OCI-LY3 (cell line): ENCODE measurements around the gene SNAP47.

ENCODE experiments used
- H2AFZ ChIP-seq: fragments of 200-600, 300-600 bp; shearing (Covaris generic); 2 replicates; pipeline ENCODE4 v1.6.0; 2014; ENCODE audit warnings: antibody characterized with exemption, low read depth, low read length
- H3K27ac ChIP-seq: fragments of 200-600, 300-600 bp; sonication (generic); 2 replicates; pipeline ENCODE4 v1.5.1; 2014; ENCODE audit warnings: mild to moderate bottlenecking, low read length, moderate library complexity, mixed read lengths
- H3K27me3 ChIP-seq: fragments of 200-600, 300-600 bp; sonication (generic); 2 replicates; pipeline ENCODE4 v1.6.1; 2014; ENCODE audit warnings: low read depth, low read length, mixed read lengths
- H3K36me3 ChIP-seq: fragments of 200-600, 300-600 bp; sonication (generic); replicated peaks from 2 replicates; pipeline ENCODE3; 2014; ENCODE audit warnings: low read depth, low read length, mixed read lengths
- H3K4me1 ChIP-seq: fragments of 300-600, 200-600 bp; sonication (generic); 2 replicates; pipeline ENCODE4 v1.6.1; 2014; ENCODE audit warnings: low read length, mixed read lengths
- H3K4me2 ChIP-seq: fragments of 200-600, 300-600 bp; sonication (generic); 2 replicates; pipeline ENCODE4 v1.6.1; 2014; ENCODE audit warnings: low read length, mixed read lengths
- H3K4me3 ChIP-seq: fragments of 300-600, 200-600 bp; sonication (generic); 2 replicates; pipeline ENCODE4 v1.5.1; 2014; ENCODE audit warnings: antibody characterized with exemption, mild to moderate bottlenecking, low read length, moderate library complexity
- H3K79me2 ChIP-seq: fragments of 300-600, 200-600 bp; shearing (Covaris generic); 2 replicates; pipeline ENCODE4 v1.6.1; 2014; ENCODE audit warnings: mild to moderate bottlenecking, low read length, mixed read lengths
- H3K9ac ChIP-seq: fragments of 300-600, 200-600 bp; shearing (Covaris generic); 2 replicates; pipeline ENCODE4 v1.6.0; 2014; ENCODE audit warnings: mild to moderate bottlenecking, low read length, moderate library complexity
- H3K9me3 ChIP-seq: fragments of 200-600, 300-600 bp; shearing (Covaris generic); 2 replicates; pipeline ENCODE4 v1.6.1; 2014; ENCODE audit warnings: low read length, mixed read lengths; ENCODE audit not compliant: insufficient read depth
- H4K20me1 ChIP-seq: fragments of 200-600, 300-600 bp; sonication (generic); 2 replicates; pipeline ENCODE4 v1.6.1; 2016; ENCODE audit warnings: low read length, mixed read lengths; ENCODE audit not compliant: insufficient read depth
- EZH2phosphoT487 ChIP-seq: fragments of 200-600 bp; shearing (Covaris generic); IDR thresholded peaks from 2 replicates; pipeline ENCODE4 v1.6.1; 2018; ENCODE audit warnings: antibody characterized with exemption, mixed run types, low read depth
- TF ChIP-seq, protein P1 (sequence below): fragments of 200-600, 300-600 bp; sonication (generic); IDR thresholded peaks from 2 replicates; pipeline ENCODE4 v1.5.1; 2014; ENCODE audit warnings: antibody characterized with exemption, low read length, low read depth

SNAP47 gene

DNA sequence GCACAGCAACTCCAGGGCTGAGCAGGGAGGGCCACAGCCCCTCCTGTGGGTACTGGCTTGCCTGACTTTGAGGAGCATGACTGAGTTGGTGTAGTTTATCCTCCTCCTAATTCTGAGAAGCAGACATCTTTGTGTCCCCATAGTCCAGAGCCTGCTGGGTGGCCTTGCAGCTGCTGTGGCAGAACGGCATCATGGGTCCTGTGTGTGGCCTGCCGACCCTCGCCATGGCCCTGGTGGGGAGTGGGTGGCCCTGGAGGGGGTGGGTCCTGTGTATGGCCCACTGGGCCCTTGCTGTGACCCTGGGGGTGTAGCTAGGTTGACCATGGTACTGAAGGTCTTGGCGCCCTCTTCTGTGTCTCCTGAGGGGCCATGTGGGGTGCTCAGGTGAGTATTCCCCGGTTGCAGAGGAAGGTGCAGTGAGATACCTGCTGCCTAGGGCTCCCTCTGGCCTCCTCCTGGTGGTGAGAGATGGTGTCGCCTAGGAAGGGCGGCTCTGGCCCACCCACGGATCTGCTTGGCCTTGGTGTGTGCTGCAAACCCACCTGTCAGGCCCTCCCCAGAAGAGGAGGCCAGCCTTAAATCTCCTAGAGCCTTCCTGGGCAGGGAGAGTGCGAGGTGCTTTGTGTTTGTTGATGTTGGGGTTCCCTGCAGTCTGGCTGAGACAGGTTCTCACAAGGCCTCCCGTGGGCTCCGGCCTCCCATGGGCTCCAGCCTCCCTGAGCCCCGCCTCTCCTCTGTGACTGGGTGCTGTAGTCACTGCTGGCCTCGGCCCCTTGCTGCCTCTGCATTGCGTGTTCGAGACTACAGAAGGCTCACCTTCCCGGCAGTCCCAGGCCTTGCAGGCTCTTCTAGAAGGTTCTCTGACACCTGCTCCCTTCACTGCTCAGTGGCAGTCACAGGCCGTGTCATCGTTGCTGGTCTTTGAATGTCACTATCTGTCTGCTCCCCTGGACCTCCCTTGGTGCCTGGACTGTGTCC lies 7.8 kb downstream of the SNAP47 start:
- peaks cover 37% of the 10 kb centered on the region for H3K36me3 ChIP-seq
- H3K27ac ChIP-seq = no peak overlapping the region
- H3K4me2 ChIP-seq = no peak overlapping the region
- H3K9ac ChIP-seq = no peak overlapping the region
- H4K20me1 ChIP-seq = peaks cover 84% of the 10 kb centered on the region
- TF ChIP-seq, protein P1, sequence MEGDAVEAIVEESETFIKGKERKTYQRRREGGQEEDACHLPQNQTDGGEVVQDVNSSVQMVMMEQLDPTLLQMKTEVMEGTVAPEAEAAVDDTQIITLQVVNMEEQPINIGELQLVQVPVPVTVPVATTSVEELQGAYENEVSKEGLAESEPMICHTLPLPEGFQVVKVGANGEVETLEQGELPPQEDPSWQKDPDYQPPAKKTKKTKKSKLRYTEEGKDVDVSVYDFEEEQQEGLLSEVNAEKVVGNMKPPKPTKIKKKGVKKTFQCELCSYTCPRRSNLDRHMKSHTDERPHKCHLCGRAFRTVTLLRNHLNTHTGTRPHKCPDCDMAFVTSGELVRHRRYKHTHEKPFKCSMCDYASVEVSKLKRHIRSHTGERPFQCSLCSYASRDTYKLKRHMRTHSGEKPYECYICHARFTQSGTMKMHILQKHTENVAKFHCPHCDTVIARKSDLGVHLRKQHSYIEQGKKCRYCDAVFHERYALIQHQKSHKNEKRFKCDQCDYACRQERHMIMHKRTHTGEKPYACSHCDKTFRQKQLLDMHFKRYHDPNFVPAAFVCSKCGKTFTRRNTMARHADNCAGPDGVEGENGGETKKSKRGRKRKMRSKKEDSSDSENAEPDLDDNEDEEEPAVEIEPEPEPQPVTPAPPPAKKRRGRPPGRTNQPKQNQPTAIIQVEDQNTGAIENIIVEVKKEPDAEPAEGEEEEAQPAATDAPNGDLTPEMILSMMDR = no peak
- TF ChIP-seq EZH2phosphoT487 = no peak
- H3K4me3 ChIP-seq = no peak overlapping the region
- no peaks in the 10 kb centered on the region for H3K9me3 ChIP-seq
- H3K79me2 ChIP-seq = peaks cover 99% of the 10 kb centered on the region
- H3K27me3 ChIP-seq = no peaks in the 10 kb centered on the region
- H3K4me1 ChIP-seq = peaks cover 9% of the 10 kb centered on the region
- no peak overlapping the region for H2AFZ ChIP-seq

DNA sequence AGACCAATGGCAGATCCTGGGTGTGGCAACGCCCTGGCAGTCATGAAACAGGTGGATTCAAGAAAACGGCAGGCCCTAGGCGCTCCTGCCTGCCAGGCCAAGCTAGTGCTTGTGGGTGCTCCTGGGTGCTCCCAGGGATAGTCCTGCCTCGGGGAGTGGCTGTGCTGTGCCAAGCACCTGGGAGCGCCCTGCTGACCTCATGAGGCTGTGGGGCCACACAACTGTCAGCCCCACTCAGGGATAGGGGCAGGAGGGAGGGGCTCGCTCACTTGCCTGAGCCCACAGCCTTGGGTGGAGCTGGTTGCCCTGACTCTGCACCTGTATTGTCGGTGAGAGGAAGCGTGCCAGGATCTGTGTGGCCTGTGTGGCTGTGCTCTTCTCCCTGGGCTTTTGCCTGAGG lies 9.4 kb downstream of the SNAP47 start:
- Histone ChIP-seq H3K4me2 (no peak overlapping the region), H3K79me2 (peaks cover 99% of the 10 kb centered on the region), H3K4me3 (no peak overlapping the region), H3K4me1 (peaks cover 9% of the 10 kb centered on the region), H2AFZ (no peak overlapping the region), H3K9ac (no peak overlapping the region), H3K9me3 (no peaks in the 10 kb centered on the region), H3K27ac (no peak overlapping the region), H4K20me1 (peaks cover 77% of the 10 kb centered on the region), H3K36me3 (peaks cover 39% of the 10 kb centered on the region), H3K27me3 (no peaks in the 10 kb centered on the region)
- TF ChIP-seq, protein P1 = no peak
- no peak for TF ChIP-seq EZH2phosphoT487

DNA sequence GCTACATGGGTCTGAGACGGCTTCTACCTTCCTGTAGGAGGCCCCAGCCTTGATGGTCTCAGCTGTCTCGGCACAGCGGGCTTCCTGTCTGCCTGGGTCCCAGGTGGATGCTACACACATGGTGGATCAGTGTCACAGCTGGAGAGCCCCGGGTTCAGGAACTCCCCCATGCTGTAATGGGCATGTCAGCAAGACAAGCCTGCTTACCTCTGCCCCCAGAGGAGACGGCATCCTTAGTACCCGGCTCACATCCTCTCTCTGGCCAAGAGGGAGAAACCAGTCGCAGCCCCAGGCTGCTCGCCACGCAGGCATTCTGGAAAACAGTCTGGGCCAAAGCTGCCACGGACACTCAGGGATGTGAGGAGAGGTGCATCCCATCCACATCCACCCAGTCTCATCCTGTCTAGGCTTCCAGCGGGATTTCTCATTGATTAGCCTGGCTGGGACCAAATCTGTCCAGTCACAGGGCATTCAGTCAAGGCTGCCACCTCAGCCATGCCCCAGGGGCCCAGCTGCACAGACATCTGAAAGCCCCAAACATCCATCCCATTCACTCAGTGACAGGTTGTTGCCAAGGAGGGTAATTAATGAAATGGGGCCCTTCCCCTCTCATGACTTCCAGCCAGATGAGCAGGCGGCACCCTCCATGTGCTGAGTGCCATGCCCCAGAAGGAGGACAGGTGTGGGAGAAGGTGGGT lies 10.5 kb downstream of the SNAP47 start:
- peaks cover 40% of the 10 kb centered on the region for H3K36me3 ChIP-seq
- no peak overlapping the region for H3K9ac ChIP-seq
- no peak overlapping the region for H3K4me3 ChIP-seq
- H3K4me2 ChIP-seq = no peak overlapping the region
- no peak overlapping the region for H3K27ac ChIP-seq
- no peaks in the 10 kb centered on the region for H3K9me3 ChIP-seq
- H3K27me3 ChIP-seq = no peaks in the 10 kb centered on the region
- H3K4me1 ChIP-seq = peaks cover 10% of the 10 kb centered on the region
- peaks cover 99% of the 10 kb centered on the region for H3K79me2 ChIP-seq
- no peak overlapping the region for H2AFZ ChIP-seq
- peaks cover 67% of the 10 kb centered on the region for H4K20me1 ChIP-seq
- TF ChIP-seq EZH2phosphoT487 = no peak
- TF ChIP-seq, protein P1 = no peak

DNA sequence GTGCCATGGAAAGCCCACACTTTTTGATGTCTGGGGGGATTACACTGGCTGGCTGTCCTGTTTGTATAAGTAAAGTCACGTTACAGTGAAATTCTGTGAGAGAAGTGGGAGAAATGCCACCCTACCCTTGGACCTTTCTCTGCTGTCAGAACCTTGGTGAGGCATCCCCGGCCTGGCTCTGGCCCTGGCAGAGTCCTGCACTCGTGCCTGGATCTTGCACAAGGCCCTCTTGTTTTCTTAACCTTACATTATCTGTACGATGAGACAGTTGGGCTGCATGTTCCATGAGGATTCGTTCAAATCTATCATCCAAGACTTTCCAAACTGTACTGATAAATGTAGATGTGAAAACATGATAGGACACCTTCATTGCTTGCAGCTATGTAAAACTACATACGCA lies 11.4 kb downstream of the SNAP47 start:
- peaks cover 20% of the 10 kb centered on the region for H3K4me1 ChIP-seq
- TF ChIP-seq EZH2phosphoT487 = no peak
- TF ChIP-seq, protein P1 = no peak
- H3K36me3 ChIP-seq = peaks cover 48% of the 10 kb centered on the region
- no peaks in the 10 kb centered on the region for H3K27me3 ChIP-seq
- H3K4me2 ChIP-seq = no peak overlapping the region
- H3K27ac ChIP-seq = no peak overlapping the region
- H3K4me3 ChIP-seq = no peak overlapping the region
- no peaks in the 10 kb centered on the region for H3K9me3 ChIP-seq
- H3K79me2 ChIP-seq = peaks cover 97% of the 10 kb centered on the region
- no peak overlapping the region for H2AFZ ChIP-seq
- no peak overlapping the region for H3K9ac ChIP-seq
- peaks cover 57% of the 10 kb centered on the region for H4K20me1 ChIP-seq
